ENCODE results near the gene SEZ6L. TPM values are rescaled to one million over a fixed set of nuclear protein-coding genes. Genes with fewer than 3 reads are reported as not detected.

SEZ6L gene
- polyA plus RNA-seq, 2 of the 4 experiments (the other 2 are of a cell fraction), result not detected

DNA sequence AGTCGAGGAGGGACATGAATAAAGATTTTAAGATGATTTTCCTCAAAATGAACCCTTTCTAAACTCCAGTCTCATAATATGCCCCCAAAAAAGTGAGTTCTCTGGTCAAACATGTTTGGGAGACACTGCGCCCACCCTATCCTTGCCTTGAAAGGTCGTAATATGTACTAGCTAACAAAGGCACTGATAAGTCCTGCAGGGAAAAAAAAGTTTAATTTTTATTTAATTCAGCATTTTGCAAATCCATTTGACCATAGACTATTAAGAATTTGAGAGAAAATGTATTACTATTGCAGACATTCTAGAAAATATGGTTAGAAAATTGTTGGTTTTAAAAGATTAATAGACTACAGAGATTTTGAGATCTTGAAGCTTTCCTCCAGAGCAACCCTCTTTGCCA lies 139.2 kb downstream of the SEZ6L start:
- TF ChIP-seq EHMT2 (IDR thresholded peaks at IDR 0.05; ENCODE audit: low read depth) (no peak), ZC3H11A (IDR thresholded peaks at IDR 0.05) (no peak), CHD4 (IDR thresholded peaks at IDR 0.05; ENCODE audit: borderline replicate concordance) (no peak)
- TF ChIP-seq, protein P1, sequence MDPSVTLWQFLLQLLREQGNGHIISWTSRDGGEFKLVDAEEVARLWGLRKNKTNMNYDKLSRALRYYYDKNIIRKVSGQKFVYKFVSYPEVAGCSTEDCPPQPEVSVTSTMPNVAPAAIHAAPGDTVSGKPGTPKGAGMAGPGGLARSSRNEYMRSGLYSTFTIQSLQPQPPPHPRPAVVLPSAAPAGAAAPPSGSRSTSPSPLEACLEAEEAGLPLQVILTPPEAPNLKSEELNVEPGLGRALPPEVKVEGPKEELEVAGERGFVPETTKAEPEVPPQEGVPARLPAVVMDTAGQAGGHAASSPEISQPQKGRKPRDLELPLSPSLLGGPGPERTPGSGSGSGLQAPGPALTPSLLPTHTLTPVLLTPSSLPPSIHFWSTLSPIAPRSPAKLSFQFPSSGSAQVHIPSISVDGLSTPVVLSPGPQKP (IDR thresholded peaks at IDR 0.05; ENCODE audit: low read depth, low read length), result no peak
- ATAC-seq (no peak), FAIRE-seq (no peak), DNase-seq (ENCODE audit: low read depth in 1 of 2, low spot score in 1 of 2) (no peak)
- ChIA-PET POLR2A (no interaction called here), CTCF (interaction anchor here (1.3 kb wide), 1 partner anchor 9 kb away, joined by 3 read pairs; no protein-coding TSS in a partner anchor)
- no peaks in the 10 kb centered on the region for H3K9me3 ChIP-seq
- no peak overlapping the region for H3K27ac ChIP-seq
- no peaks in the 10 kb centered on the region for H3K4me1 ChIP-seq
- no peak overlapping the region for H3K4me2 ChIP-seq
- no peak overlapping the region for H3K4me3 ChIP-seq
- WGBS (ENCODE audit: missing lambda C conversion rate), result 17% methylated on average over 3 of the region's 3 CpGs

DNA sequence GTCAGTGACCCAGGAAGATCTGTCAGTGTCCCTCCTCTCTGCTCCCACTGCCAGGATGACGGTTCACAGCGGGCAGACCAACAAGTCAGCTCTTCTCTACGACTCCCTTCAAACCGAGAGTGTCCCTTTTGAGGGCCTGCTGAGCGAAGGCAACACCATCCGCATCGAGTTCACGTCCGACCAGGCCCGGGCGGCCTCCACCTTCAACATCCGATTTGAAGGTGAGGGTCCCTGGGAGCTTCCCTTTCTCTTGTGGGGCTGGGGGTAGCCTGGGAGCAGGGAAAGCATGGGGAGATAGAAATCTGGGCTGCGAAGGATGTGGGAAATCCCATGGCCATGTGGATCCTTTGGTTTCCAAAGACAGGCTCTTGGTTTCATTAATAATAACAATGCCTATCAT lies 141.4 kb downstream of the SEZ6L start:
- no peak overlapping the region for H3K4me3 ChIP-seq
- no peak overlapping the region for H3K27ac ChIP-seq
- TF ChIP-seq, protein P2, sequence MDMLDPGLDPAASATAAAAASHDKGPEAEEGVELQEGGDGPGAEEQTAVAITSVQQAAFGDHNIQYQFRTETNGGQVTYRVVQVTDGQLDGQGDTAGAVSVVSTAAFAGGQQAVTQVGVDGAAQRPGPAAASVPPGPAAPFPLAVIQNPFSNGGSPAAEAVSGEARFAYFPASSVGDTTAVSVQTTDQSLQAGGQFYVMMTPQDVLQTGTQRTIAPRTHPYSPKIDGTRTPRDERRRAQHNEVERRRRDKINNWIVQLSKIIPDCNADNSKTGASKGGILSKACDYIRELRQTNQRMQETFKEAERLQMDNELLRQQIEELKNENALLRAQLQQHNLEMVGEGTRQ (IDR thresholded peaks at IDR 0.05), result no peak
- no peak for TF ChIP-seq CHD2 (IDR thresholded peaks at IDR 0.05; ENCODE audit: low read length, partially characterized antibody)
- TF ChIP-seq RNF2 (IDR thresholded peaks at IDR 0.05; ENCODE audit: borderline replicate concordance, low read depth), result no peak
- no peak for TF ChIP-seq TP53 (CRISPR knock-in tag; IDR thresholded peaks at IDR 0.05)
- no peak for TF ChIP-seq RCOR1 (IDR thresholded peaks at IDR 0.05; ENCODE audit: low read depth, low read length)
- no peak for TF ChIP-seq ESRRA (IDR thresholded peaks at IDR 0.05; ENCODE audit: borderline replicate concordance, low read length)
- no peak for TF ChIP-seq KDM5A (IDR thresholded peaks at IDR 0.05)
- TF ChIP-seq MYC (IDR thresholded peaks at IDR 0.05; ENCODE audit: borderline replicate concordance, low read length), result no peak
- TF ChIP-seq CEBPB (IDR thresholded peaks at IDR 0.05), result no peak
- no peak for TF ChIP-seq JUNB (IDR thresholded peaks at IDR 0.05)
- TF ChIP-seq MAFK (IDR thresholded peaks at IDR 0.05; ENCODE audit: partially characterized antibody), result no peak
- TF ChIP-seq ZFP36 (IDR thresholded peaks at IDR 0.05; ENCODE audit: borderline replicate concordance, partially characterized antibody), result no peak
- TF ChIP-seq, protein P1 (IDR thresholded peaks at IDR 0.05; ENCODE audit: low read depth, low read length), result no peak
- no peak for TF ChIP-seq MAZ (IDR thresholded peaks at IDR 0.05; ENCODE audit: borderline replicate concordance, low read depth, low read length)
- TF ChIP-seq, protein P3, sequence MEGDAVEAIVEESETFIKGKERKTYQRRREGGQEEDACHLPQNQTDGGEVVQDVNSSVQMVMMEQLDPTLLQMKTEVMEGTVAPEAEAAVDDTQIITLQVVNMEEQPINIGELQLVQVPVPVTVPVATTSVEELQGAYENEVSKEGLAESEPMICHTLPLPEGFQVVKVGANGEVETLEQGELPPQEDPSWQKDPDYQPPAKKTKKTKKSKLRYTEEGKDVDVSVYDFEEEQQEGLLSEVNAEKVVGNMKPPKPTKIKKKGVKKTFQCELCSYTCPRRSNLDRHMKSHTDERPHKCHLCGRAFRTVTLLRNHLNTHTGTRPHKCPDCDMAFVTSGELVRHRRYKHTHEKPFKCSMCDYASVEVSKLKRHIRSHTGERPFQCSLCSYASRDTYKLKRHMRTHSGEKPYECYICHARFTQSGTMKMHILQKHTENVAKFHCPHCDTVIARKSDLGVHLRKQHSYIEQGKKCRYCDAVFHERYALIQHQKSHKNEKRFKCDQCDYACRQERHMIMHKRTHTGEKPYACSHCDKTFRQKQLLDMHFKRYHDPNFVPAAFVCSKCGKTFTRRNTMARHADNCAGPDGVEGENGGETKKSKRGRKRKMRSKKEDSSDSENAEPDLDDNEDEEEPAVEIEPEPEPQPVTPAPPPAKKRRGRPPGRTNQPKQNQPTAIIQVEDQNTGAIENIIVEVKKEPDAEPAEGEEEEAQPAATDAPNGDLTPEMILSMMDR (IDR thresholded peaks at IDR 0.05), result no peak
- TF ChIP-seq, protein P4, sequence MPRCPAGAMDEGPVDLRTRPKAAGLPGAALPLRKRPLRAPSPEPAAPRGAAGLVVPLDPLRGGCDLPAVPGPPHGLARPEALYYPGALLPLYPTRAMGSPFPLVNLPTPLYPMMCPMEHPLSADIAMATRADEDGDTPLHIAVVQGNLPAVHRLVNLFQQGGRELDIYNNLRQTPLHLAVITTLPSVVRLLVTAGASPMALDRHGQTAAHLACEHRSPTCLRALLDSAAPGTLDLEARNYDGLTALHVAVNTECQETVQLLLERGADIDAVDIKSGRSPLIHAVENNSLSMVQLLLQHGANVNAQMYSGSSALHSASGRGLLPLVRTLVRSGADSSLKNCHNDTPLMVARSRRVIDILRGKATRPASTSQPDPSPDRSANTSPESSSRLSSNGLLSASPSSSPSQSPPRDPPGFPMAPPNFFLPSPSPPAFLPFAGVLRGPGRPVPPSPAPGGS (IDR thresholded peaks at IDR 0.05), result no peak
- no peak for TF ChIP-seq SMC3 (IDR thresholded peaks at IDR 0.05)
- no peak for TF ChIP-seq RFX5 (IDR thresholded peaks at IDR 0.05)
- TF ChIP-seq POLR2AphosphoS2 (conservative IDR thresholded peaks at IDR 0.05; ENCODE audit: low read length), result no peak
- no peak for TF ChIP-seq FOSL2 (IDR thresholded peaks at IDR 0.05)
- TF ChIP-seq FOSL2 (CRISPR knock-in tag; IDR thresholded peaks at IDR 0.05), result no peak
- H3K4me1 ChIP-seq, result no peaks in the 10 kb centered on the region
- ChIA-PET CTCF (interaction anchor here (0.8 to 0.9 kb wide), 2 partner anchors 20 to 537 kb away, joined by 3 read pairs; no protein-coding TSS in a partner anchor), POLR2A (no interaction called here)
- WGBS (ENCODE audit: missing lambda C conversion rate), result 35% methylated on average over 3 of the region's 13 CpGs
- no peak for DNase-seq (ENCODE audit: low read depth in 1 of 2, low spot score in 1 of 2)
- H3K9me3 ChIP-seq, result no peaks in the 10 kb centered on the region
- no peak overlapping the region for H3K4me2 ChIP-seq
- FAIRE-seq, result no peak
- no peak for ATAC-seq

Data from A549 (cell line).